Stimulated activated naive CD8-positive, alpha-beta T cell treated with anti-CD3 and anti-CD28 coated beads, Interleukin-15, amount 100 ng/mL, for 72 hours (primary cell): ENCODE measurements around the gene TMEM184B.
"Not testable (repeated sequence)": the region's sequence is repeated elsewhere in the genome, so short reads cannot be mapped to it uniquely, and the experiment has no call there.

Source experiments
- ATAC-seq: fragments of 150-1000 bp; cut with Tn5 transposase; 2 replicates; pipeline ENCODE4 v1.10.0; 2021; ENCODE audit warnings: mild to moderate bottlenecking, moderate library complexity
- DNase-seq, 2 donors: peaks; one replicate each; pipeline ENCODE4 v3.0.0; 2021 to 2022
- H3K27ac Mint-ChIP-seq, 2 donors: one replicate each; pipeline ENCODE4 v1.8.0; 2022; ENCODE audit warnings: mild to moderate bottlenecking in 2 of 2, mixed read lengths in 2 of 2, moderate library complexity in 2 of 2
- H3K27me3 Mint-ChIP-seq: one replicate; pipeline ENCODE4 v1.8.0; 2022; ENCODE audit warnings: mixed read lengths
- H3K4me1 Mint-ChIP-seq: one replicate; pipeline ENCODE4 v1.8.0; 2022; ENCODE audit warnings: mild to moderate bottlenecking, mixed read lengths
- H3K4me3 Mint-ChIP-seq, 2 donors: one replicate each; pipeline ENCODE4 v1.8.0; 2022; ENCODE audit warnings: mild to moderate bottlenecking in 2 of 2, mixed read lengths in 2 of 2, moderate library complexity in 1 of 2
- H3K9me3 Mint-ChIP-seq, 2 donors: one replicate each; pipeline ENCODE4 v1.8.0; 2022; ENCODE audit warnings: mixed read lengths in 2 of 2

Gene TMEM184B

GRCh38 chr22:38249301-38249700, 23.5 kb downstream of the TMEM184B start:
- no peak overlapping the region for H3K27ac Mint-ChIP-seq
- H3K27me3 Mint-ChIP-seq = no peaks in the 10 kb centered on the region
- H3K4me3 Mint-ChIP-seq = no peak overlapping the region
- no peaks in the 10 kb centered on the region for H3K4me1 Mint-ChIP-seq
- ATAC-seq (no peak), DNase-seq (no peak)
- peaks cover 0 to 8% of the 10 kb centered on the region in 2 donors for H3K9me3 Mint-ChIP-seq

DNA sequence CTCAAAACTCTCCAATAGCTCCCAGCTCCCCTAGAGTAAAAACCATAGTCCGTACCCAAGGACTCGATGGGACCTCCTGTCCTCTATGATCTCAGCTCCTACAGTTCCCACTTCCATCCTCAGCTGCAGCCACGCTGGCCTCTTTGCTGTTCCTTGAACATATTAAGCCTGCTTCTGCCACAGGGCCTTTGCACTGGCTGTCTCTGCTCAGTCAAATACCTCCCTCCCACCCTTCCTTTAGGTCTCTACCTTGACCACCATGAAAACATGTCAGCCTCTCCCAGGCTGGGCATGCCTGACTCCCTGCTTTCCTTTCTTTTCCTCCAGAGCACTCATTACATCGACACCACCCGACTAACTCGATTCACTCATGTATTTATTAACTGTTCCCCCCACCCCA, 24.5 kb downstream of the TMEM184B start:
- Mint-ChIP-seq H3K27ac (no peak overlapping the region), H3K9me3 (peaks cover 0 to 8% of the 10 kb centered on the region in 2 donors), H3K4me1 (no peaks in the 10 kb centered on the region), H3K4me3 (no peak overlapping the region), H3K27me3 (no peaks in the 10 kb centered on the region)
- no peak for DNase-seq
- ATAC-seq = no peak

DNA sequence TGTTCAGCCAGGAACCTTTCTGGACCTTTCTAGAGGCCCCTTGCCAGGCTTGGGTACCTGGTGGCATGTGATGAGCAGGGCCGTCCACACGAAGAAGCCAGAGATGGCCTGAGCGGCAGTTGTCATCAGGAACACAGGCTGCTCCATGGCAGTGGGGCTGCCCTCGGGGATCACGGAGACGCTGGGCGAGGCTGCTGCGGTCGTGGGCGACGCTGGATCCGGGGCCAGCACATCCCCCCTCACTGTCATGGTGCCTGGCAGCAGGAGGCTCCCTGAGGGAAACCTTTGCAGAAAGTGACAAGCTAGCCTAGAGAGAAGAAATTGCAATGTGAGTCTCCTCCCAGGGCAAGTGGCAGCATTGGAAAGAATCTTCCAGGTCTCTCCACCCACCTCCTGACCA, 25.1 kb downstream of the TMEM184B start:
- Mint-ChIP-seq H3K27me3 (no peaks in the 10 kb centered on the region), H3K4me1 (no peaks in the 10 kb centered on the region), H3K27ac (peak overlapping the region in 1 of 2 donors; percentile 64), H3K4me3 (no peak overlapping the region), H3K9me3 (peaks cover 0 to 8% of the 10 kb centered on the region in 2 donors)
- ATAC-seq = no peak
- no peak for DNase-seq

DNA sequence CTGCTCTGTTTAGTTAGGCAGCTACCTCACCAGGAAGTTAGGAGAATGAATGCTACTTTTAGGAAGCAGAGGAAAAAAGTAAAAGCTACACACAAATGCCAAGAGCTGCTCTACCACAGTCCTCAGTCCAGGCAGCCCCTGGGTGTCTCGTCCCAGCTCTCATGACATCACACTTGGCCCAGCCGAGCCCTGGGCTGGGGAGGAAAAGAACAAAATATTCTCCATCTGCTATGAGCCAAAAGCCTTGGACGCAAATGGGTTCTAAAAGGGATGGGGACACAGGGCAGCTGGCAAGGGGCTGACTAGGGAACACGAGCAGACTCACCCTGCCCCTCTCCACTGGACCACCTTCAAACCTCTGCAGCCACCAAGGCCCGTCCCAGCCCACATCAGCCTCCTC, 26.1 kb downstream of the TMEM184B start:
- Mint-ChIP-seq H3K27ac (no peak overlapping the region), H3K4me3 (no peak overlapping the region), H3K9me3 (peaks cover 0 to 8% of the 10 kb centered on the region in 2 donors), H3K27me3 (no peaks in the 10 kb centered on the region), H3K4me1 (no peaks in the 10 kb centered on the region)
- DNase-seq (no peak), ATAC-seq (no peak)

DNA sequence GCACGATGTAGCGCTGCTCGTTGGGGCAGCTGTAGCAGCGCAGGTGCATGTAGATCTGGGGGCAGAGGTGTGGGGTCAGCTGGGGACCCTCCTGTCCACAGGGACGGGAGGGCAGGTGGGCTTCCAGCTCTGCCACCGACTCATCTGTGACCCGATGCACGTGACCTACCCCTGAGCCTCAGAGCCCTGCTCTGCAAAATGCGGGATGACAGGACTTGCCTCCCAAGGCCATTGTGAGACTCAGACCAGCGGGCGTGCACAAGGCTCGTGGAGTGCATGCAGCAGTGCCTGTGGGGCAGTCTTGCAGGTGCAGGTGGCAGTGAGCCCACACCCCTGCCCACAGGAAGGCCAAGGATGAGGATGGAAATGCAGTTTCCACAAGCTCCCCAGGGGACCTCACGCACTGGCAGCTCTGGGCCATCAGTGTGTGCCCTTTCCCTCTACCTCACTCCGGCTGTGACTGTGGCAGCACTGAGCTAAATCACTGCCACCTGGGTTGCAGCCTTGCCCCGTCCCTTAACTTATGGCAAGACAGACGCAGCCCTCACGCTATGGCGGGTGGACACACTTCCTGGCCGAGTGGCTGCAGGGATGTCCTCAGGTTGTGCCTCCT, 26.7 kb downstream of the TMEM184B start:
- no peak for DNase-seq
- Mint-ChIP-seq H3K27ac (no peak overlapping the region), H3K27me3 (no peaks in the 10 kb centered on the region), H3K4me3 (no peak overlapping the region), H3K4me1 (no peaks in the 10 kb centered on the region), H3K9me3 (peaks cover 0 to 8% of the 10 kb centered on the region in 2 donors)
- no peak for ATAC-seq

GRCh38 chr22:38244106-38244505, 28.7 kb downstream of the TMEM184B start:
- H3K9me3 Mint-ChIP-seq = no peaks in the 10 kb centered on the region
- H3K27ac Mint-ChIP-seq = no peak overlapping the region

GRCh38 chr22:38243007-38243765, 29.6 kb downstream of the TMEM184B start:
- no peak overlapping the region for H3K27ac Mint-ChIP-seq
- no peaks in the 10 kb centered on the region for H3K9me3 Mint-ChIP-seq
- H3K4me1 Mint-ChIP-seq = no peaks in the 10 kb centered on the region
- DNase-seq = no peak
- H3K4me3 Mint-ChIP-seq = no peak overlapping the region
- H3K27me3 Mint-ChIP-seq = no peaks in the 10 kb centered on the region
- no peak for ATAC-seq

More at GRCh38 chr22:38244106-38244505, 28.7 kb downstream of the TMEM184B start:
- ATAC-seq (no peak), DNase-seq (no peak)
- Mint-ChIP-seq H3K27me3 (no peaks in the 10 kb centered on the region), H3K4me3 (no peak overlapping the region), H3K4me1 (no peaks in the 10 kb centered on the region)

DNA sequence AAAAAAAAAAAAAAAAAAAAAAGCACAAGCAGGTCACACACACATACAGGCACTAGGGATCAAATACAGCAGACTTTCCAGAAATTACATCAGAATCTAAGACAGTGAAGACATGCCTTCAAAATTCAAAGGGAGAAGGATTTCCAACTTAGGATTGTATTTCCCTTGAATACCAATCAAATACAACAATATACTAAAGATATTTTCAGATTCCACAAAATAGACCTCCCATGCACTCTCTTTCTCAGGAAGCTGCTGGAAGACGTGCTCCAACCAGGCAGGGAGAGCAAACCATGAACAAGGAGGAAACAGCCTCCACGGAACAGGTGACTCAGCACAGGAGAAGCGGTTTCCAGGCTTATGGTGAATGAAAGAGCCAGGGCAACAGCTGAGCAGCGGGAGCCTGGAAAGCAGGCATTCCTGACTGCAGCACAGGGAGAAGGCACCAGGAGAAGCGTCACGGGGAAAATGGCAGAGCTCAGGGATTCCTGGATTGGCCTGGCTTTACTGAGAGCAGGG, 32.0 kb downstream of the TMEM184B start:
- Mint-ChIP-seq H3K4me3 (no peak overlapping the region), H3K27ac (no peak overlapping the region), H3K4me1 (no peaks in the 10 kb centered on the region), H3K27me3 (no peaks in the 10 kb centered on the region), H3K9me3 (no peaks in the 10 kb centered on the region)
- no peak for ATAC-seq
- no peak for DNase-seq

- no peaks in the 10 kb centered on the region for H3K27me3 Mint-ChIP-seq
- peak overlapping the region in 1 of 2 donors; percentile 80 for H3K27ac Mint-ChIP-seq
- no peaks in the 10 kb centered on the region for H3K9me3 Mint-ChIP-seq
- H3K4me3 Mint-ChIP-seq = no peak overlapping the region
- no peaks in the 10 kb centered on the region for H3K4me1 Mint-ChIP-seq
- ATAC-seq (no peak), DNase-seq (no peak)
Observed at GRCh38 chr22:38239101-38239761, 33.6 kb downstream of the TMEM184B start.

DNA sequence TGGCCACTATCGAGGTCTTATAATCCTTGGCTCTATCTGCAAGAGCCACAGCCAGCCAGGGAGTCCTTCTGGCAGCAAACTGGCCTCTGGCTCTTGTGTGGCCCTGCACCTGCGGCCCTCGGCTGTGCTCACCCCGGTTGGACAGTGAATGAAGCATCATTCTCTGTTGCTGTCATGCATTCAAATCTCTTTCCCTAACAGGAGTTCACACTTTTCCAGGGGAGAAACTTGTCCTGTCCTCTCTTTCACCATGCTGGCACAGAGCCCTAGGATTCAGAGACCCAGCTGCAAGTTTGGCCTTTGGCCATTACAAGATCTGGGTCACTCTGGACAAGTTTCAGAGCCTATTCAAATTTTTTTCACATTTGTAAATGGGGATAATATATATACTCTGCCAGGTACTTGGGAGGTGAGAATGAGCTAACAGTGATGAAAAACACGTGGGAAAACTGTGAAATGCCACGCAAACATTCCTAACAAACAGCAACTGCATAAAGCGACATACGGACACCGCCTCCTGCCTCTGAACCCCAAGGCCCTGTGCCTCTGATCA, 34.2 kb downstream of the TMEM184B start:
- Mint-ChIP-seq H3K27me3 (no peaks in the 10 kb centered on the region), H3K4me3 (no peak overlapping the region), H3K27ac (peak overlapping the region in 1 of 2 donors; percentile 80), H3K4me1 (no peaks in the 10 kb centered on the region), H3K9me3 (no peaks in the 10 kb centered on the region)
- DNase-seq (no peak), ATAC-seq (no peak)

GRCh38 chr22:38236786-38237185, 36.0 kb downstream of the TMEM184B start:
- Mint-ChIP-seq H3K9me3 (no peaks in the 10 kb centered on the region), H3K27me3 (no peaks in the 10 kb centered on the region), H3K27ac (peak overlapping the region in 1 of 2 donors; percentile 44), H3K4me3 (no peak overlapping the region), H3K4me1 (no peaks in the 10 kb centered on the region)
- ATAC-seq (no peak), DNase-seq (no peak)

DNA sequence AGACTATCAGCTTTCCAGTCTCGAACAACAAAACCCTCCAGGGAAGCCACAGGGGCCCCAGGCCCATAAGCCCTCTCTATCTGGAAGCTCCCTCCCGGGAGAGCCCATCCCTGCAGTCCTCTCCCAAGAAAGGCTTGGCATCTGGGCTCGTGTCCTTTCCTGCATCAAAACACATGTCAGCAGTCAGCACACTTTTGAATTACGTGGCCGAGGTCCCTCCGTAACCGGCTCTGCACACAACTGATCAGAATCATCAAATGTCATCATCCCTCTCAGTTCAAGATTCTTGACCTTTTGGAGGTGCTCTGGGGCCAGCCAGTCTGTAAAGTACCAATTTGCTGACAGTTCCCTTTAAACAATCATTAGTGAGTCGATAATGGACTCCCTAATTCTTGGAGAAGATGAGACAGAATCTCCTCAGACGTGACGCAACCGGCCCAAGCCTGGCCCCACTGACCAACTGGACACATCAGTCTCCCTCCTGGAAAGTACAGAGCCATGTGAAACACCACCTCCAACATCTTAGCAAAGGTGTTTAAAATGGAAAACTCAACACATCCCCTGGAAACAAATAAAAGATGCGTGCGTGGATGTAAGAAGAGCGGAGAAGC, 37.5 kb downstream of the TMEM184B start:
- no peak overlapping the region for H3K4me3 Mint-ChIP-seq
- DNase-seq (no peak), ATAC-seq (no peak)
- H3K27me3 Mint-ChIP-seq = no peaks in the 10 kb centered on the region
- no peaks in the 10 kb centered on the region for H3K9me3 Mint-ChIP-seq
- peaks cover 3% of the 10 kb centered on the region for H3K4me1 Mint-ChIP-seq
- H3K27ac Mint-ChIP-seq = peak overlapping the region in 1 of 2 donors; percentile 49

GRCh38 chr22:38233856-38234255, 39.0 kb downstream of the TMEM184B start:
- H3K4me1 Mint-ChIP-seq, DNase-seq, H3K9me3 Mint-ChIP-seq, H3K4me3 Mint-ChIP-seq, ATAC-seq, H3K27me3 Mint-ChIP-seq, H3K27ac Mint-ChIP-seq: not testable (repeated sequence)

DNA sequence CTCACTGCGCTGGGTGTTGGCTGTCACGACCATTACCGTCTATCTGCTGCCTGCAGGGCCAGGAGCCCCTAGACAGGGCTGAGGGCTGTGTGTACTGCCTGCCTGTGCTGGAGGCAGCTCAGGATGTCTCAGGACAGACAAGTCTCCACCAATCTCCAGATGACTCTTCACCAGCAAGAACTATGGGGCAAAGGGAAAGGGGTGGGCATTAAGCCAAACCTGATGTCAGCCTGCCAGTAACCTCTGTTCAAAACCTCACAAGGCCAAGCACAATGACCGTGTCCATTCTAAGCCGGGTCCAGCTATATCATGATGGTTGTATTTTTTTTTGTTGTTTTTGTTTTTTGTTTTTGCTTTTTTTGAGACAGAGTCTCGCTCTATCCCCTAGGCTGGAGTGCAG, 39.4 kb downstream of the TMEM184B start:
- Mint-ChIP-seq H3K4me3 (no peak overlapping the region), H3K27me3 (no peaks in the 10 kb centered on the region), H3K9me3 (no peaks in the 10 kb centered on the region), H3K4me1 (peaks cover 5% of the 10 kb centered on the region), H3K27ac (peak overlapping the region in 1 of 2 donors; percentile 29)
- ATAC-seq (no peak), DNase-seq (no peak)

DNA sequence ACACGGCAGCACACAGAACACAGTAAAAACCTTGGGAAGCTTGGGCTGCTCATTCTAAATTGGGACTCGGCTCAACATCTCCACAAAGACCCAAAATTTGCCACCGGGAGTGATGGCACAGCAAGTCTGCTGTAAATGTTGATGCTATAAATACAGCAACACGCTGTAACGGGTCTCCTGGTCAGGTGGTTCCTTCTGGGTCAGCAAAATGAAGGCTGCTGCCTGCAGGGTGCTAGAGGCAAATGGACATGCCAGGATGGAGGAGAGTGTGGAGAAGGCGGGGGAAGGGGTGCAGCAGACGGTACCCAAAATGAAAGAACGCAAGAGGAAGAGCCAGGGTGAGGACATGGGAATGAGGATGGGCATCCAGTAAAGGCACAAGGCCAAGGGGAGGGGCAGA, 40.6 kb downstream of the TMEM184B start:
- Mint-ChIP-seq H3K27me3 (no peaks in the 10 kb centered on the region), H3K27ac (no peak overlapping the region), H3K4me1 (peaks cover 5% of the 10 kb centered on the region), H3K9me3 (no peaks in the 10 kb centered on the region), H3K4me3 (no peak overlapping the region)
- DNase-seq = no peak
- no peak for ATAC-seq
